Natural killer cell (primary cell): ENCODE data around the gene LMAN1L. TPM values are rescaled to one million over a fixed set of nuclear protein-coding genes. Genes with fewer than 3 reads are reported as not detected.

ENCODE experiments used
- ATAC-seq, 3 donors: fragments of 150-1000 bp in 2 of 3; fragments of 200-7000 bp in 1 of 3; cut with Tn5 transposase; 1 replicate in 1 of 3; 2 replicates in 2 of 3; pipeline ENCODE4 v1.10.0; 2021; ENCODE audit warnings: mild to moderate bottlenecking in 2 of 3, moderate library complexity in 2 of 3
- DNase-seq, 2 donors: peaks; one replicate each; pipeline versions ENCODE4 v3.0.0 to v3.0.0-alpha.2; 2013 to 2021; ENCODE audit warnings: mixed read lengths in 1 of 2
- H3K27ac ChIP-seq: one replicate; pipeline ENCODE4 v1.5.1; 2013; ENCODE audit warnings: mild to moderate bottlenecking, low read length
- H3K27me3 ChIP-seq: one replicate; pipeline ENCODE4 v1.6.1; 2013; ENCODE audit warnings: low read length; ENCODE audit not compliant: control insufficient read depth, insufficient read depth
- H3K36me3 ChIP-seq: one replicate; pipeline ENCODE4 v1.6.1; 2013; ENCODE audit warnings: low read length; ENCODE audit not compliant: control insufficient read depth, insufficient read depth
- H3K4me1 ChIP-seq: one replicate; pipeline ENCODE4 v1.6.1; 2013; ENCODE audit warnings: low read length; ENCODE audit not compliant: control insufficient read depth, insufficient read depth
- H3K4me3 ChIP-seq: one replicate; pipeline ENCODE4 v1.5.1; 2013; ENCODE audit warnings: low read length
- H3K9me3 ChIP-seq: one replicate; pipeline ENCODE4 v1.6.1; 2013; ENCODE audit warnings: low read length; ENCODE audit not compliant: control insufficient read depth, insufficient read depth
- H3K27ac Mint-ChIP-seq, 2 donors: one replicate each; pipeline ENCODE4 v1.8.0; 2022; ENCODE audit warnings: mild to moderate bottlenecking in 2 of 2, mixed read lengths in 2 of 2, moderate library complexity in 1 of 2
- H3K27me3 Mint-ChIP-seq, 2 donors: one replicate each; pipeline ENCODE4 v1.8.0; 2022; ENCODE audit warnings: low read depth in 2 of 2, mixed read lengths in 2 of 2
- H3K36me3 Mint-ChIP-seq: one replicate; pipeline ENCODE4 v1.8.0; 2022; ENCODE audit warnings: mixed read lengths
- H3K4me1 Mint-ChIP-seq, 2 donors: one replicate each; pipeline ENCODE4 v1.8.0; 2022; ENCODE audit warnings: mixed read lengths in 2 of 2
- H3K4me3 Mint-ChIP-seq: one replicate; pipeline ENCODE4 v1.8.0; 2022; ENCODE audit warnings: mild to moderate bottlenecking, moderate library complexity, mixed read lengths
- H3K9me3 Mint-ChIP-seq, 2 donors: one replicate each; pipeline ENCODE4 v1.8.0; 2022; ENCODE audit warnings: mixed read lengths in 2 of 2
- WGBS: methylation state at CpG from one replicate; pipeline ENCODE4 v1.1.7; 2013; ENCODE audit warnings: missing lambda C conversion rate; ENCODE audit not compliant: insufficient coverage; 5-methylcytosine and 5-hydroxymethylcytosine counted together
- intact Hi-C: fragments of 100-400 bp; cut with micrococcal nuclease; formaldehyde crosslinking; loops from one replicate; pipeline ENCODE4 v1.14.2; 2022
- total RNA-seq, 4 donors: library from RNA; stranded (reverse); fragments of 120-200 nt in 1 of 4; gene quantifications; one replicate each; pipeline versions ENCODE4 v1.2.3 to v1.2.4, GENCODE V29; 2013 to 2022
- TF ChIP-seq, protein P1 (sequence below): fragments of 200-600 bp; IDR thresholded peaks from one replicate; pipeline ENCODE4 v1.8.0; 2022; ENCODE audit warnings: antibody characterized with exemption

Gene LMAN1L
- total RNA-seq, 3 donors from 2014 or later (not counting 1 experiment from before 2014, with no cell fraction given), result 0.72 to 1.1 (median 0.94) TPM

DNA sequence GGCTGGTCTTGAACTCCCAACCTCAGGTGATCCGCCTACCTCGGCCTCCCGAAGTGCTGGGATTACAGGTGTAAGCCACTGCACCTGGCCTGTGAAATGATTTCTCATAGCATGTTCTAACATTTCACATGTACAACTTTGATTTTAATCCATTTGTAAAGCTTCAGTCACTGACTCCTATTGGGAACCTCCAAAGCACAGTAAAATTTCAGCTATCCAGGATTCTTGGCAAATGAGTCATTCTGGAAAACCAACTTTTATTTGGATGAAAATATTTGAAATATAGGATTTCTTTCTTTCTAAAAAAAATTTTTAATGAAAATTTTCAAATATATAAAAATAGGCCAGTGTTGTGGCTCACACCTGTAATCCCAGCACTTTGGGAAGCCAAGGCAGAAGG lies 2.7 kb upstream of the LMAN1L start:
- no peaks in the 10 kb centered on the region for H3K36me3 Mint-ChIP-seq
- WGBS, result 69% methylated on average over 3 of the region's 3 CpGs
- Histone ChIP-seq H3K36me3 (no peaks in the 10 kb centered on the region), H3K9me3 (no peaks in the 10 kb centered on the region), H3K4me3 (no peak overlapping the region), H3K27me3 (no peaks in the 10 kb centered on the region), H3K27ac (no peak overlapping the region), H3K4me1 (peaks cover 25% of the 10 kb centered on the region)
- TF ChIP-seq, protein P1, sequence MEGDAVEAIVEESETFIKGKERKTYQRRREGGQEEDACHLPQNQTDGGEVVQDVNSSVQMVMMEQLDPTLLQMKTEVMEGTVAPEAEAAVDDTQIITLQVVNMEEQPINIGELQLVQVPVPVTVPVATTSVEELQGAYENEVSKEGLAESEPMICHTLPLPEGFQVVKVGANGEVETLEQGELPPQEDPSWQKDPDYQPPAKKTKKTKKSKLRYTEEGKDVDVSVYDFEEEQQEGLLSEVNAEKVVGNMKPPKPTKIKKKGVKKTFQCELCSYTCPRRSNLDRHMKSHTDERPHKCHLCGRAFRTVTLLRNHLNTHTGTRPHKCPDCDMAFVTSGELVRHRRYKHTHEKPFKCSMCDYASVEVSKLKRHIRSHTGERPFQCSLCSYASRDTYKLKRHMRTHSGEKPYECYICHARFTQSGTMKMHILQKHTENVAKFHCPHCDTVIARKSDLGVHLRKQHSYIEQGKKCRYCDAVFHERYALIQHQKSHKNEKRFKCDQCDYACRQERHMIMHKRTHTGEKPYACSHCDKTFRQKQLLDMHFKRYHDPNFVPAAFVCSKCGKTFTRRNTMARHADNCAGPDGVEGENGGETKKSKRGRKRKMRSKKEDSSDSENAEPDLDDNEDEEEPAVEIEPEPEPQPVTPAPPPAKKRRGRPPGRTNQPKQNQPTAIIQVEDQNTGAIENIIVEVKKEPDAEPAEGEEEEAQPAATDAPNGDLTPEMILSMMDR, result no peak
- H3K4me3 Mint-ChIP-seq, result no peak overlapping the region
- DNase-seq (no peak), ATAC-seq (no peak)
- peaks cover 0 to 5% of the 10 kb centered on the region in 2 donors for H3K27me3 Mint-ChIP-seq
- intact Hi-C loops, result no loop called here
- no peaks in the 10 kb centered on the region for H3K9me3 Mint-ChIP-seq
- no peak overlapping the region for H3K27ac Mint-ChIP-seq
- H3K4me1 Mint-ChIP-seq, result peaks cover 5 to 29% of the 10 kb centered on the region in 2 donors

DNA sequence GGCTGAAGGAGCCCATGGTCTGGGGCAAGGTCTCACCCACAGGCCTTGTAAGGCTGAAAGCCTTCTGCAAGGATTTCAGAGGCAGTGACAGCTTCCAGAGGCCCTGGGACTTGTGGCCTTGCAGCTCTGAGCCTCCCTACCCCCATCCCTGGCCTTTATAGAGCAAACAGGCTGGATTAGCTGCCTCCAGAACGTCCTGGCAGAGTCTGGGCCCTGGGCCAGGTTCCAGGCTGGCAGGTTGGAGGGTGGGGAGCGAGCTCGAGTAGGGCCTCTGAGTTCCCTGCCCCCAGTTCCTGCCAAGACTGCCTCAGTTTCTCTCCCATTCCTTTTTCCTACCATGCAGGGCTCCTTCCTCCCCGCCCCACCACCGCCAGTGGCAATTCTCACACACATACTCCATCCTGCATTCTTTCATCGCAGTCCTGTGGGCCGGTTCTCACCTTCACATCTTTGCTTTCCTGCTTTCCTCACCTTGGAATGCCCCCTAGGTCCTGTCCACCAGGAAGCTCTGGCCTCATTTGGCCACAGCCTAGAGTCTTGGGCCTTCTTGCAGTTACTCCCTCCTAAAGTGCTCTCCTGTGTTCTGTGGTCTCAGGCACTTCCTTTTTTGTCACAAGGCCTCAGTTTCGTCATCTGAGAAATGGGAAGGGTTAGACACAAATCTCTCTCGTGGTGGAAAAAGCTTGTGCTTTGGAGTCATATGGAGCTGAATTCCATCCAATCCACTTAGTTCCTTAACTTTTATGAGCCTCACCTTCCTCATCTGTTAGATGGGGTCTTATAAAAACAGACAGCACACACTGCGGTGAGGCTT lies 2.7 kb downstream of the LMAN1L start:
- peaks cover 7 to 22% of the 10 kb centered on the region in 2 donors for H3K4me1 Mint-ChIP-seq
- peaks cover 0 to 8% of the 10 kb centered on the region in 2 donors for H3K27me3 Mint-ChIP-seq
- H3K4me1 ChIP-seq, result peaks cover 9% of the 10 kb centered on the region
- intact Hi-C loops, result no loop called here
- no peak overlapping the region for H3K4me3 Mint-ChIP-seq
- WGBS, result 88% methylated on average over 8 of the region's 10 CpGs
- H3K36me3 Mint-ChIP-seq, result no peaks in the 10 kb centered on the region
- no peak for DNase-seq
- no peak for ATAC-seq
- no peak overlapping the region for H3K27ac ChIP-seq
- H3K4me3 ChIP-seq, result no peak overlapping the region
- no peaks in the 10 kb centered on the region for H3K9me3 Mint-ChIP-seq
- H3K9me3 ChIP-seq, result no peaks in the 10 kb centered on the region
- TF ChIP-seq, protein P1, result no peak
- H3K36me3 ChIP-seq, result no peaks in the 10 kb centered on the region
- no peak overlapping the region for H3K27ac Mint-ChIP-seq
- H3K27me3 ChIP-seq, result no peaks in the 10 kb centered on the region

DNA sequence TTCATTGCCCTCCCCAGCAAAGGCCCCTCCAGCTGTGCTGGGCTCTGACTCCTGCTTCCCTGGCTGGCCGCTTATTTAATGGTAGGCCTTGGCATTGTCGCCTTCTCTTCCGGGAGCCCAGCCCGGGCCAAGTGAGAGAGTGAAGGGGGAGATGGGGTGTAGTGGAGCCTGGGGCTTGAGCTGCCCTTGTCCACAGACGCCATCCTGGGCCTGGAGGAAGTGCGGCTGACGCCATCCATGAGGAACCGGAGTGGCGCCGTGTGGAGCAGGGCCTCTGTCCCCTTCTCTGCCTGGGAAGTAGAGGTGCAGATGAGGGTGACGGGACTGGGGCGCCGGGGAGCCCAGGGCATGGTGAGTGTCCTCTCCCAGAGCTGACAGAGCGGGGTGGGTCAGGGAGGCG lies 3.3 kb downstream of the LMAN1L start:
- Mint-ChIP-seq H3K27me3 (peaks cover 0 to 8% of the 10 kb centered on the region in 2 donors), H3K4me3 (no peak overlapping the region), H3K4me1 (peaks cover 7 to 22% of the 10 kb centered on the region in 2 donors), H3K36me3 (no peaks in the 10 kb centered on the region), H3K27ac (no peak overlapping the region), H3K9me3 (no peaks in the 10 kb centered on the region)
- no peaks in the 10 kb centered on the region for H3K9me3 ChIP-seq
- no peak overlapping the region for H3K27ac ChIP-seq
- H3K36me3 ChIP-seq, result no peaks in the 10 kb centered on the region
- peaks cover 9% of the 10 kb centered on the region for H3K4me1 ChIP-seq
- TF ChIP-seq, protein P1, result no peak
- intact Hi-C loops, result no loop called here
- no peak overlapping the region for H3K4me3 ChIP-seq
- H3K27me3 ChIP-seq, result no peaks in the 10 kb centered on the region
- no peak for ATAC-seq
- WGBS, result 95% methylated on average over 15 of the region's 15 CpGs
- no peak for DNase-seq
